A549 (cell line): ENCODE data around the gene GXYLT1. TPM values are rescaled to one million over a fixed set of nuclear protein-coding genes. Genes with fewer than 3 reads are reported as not detected.

Experiments used
- ATAC-seq, 2 experiments: fragments of 200-7000 bp in 1 of 2; fragments of >200 bp in 1 of 2; cut with Nextera tagmentation in 1 of 2; cut with Tn5 transposase in 1 of 2; 3 replicates each; pipeline versions ENCODE4 v1.8.0 to v1.9.1; 2018 to 2020; ENCODE audit warnings: mild to moderate bottlenecking in 1 of 2, moderate library complexity in 1 of 2
- CTCF ChIA-PET: fragments of 300-600 bp; sonication (Branson Sonifier 250); formaldehyde crosslinking; extraction: SDS; loops from one replicate; lab custom pipeline; 2021; ENCODE audit warnings: antibody characterized with exemption, inconsistent platforms; lab: Yijun Ruan, JAX
- POLR2A ChIA-PET: fragments of 350-600 bp; formaldehyde crosslinking; extraction: SDS; loops from one replicate; lab custom pipeline; 2021; ENCODE audit warnings: antibody characterized with exemption, inconsistent platforms; lab: Yijun Ruan, JAX
- DNase-seq, 2 experiments: peaks; one replicate each; pipeline versions ENCODE4 v3.0.0 to v3.0.0-alpha.2; 2011 to 2016; ENCODE audit warnings: low read depth in 1 of 2, low spot score in 1 of 2
- FAIRE-seq: peaks from 2 replicates; lab custom pipeline; 2011; peaks lifted over from hg19 to GRCh38; lab: Jason Lieb, UNC
- H3K27ac ChIP-seq, 2 experiments: fragments of >200 bp; sonication (Bioruptor Twin); formaldehyde crosslinking; 3 replicates each; pipeline ENCODE4 v1.5.1; 2016 to 2017
- H3K4me1 ChIP-seq: fragments of >200 bp; sonication (Bioruptor Twin); formaldehyde crosslinking; 3 replicates; pipeline ENCODE4 v1.6.1; 2016
- H3K4me2 ChIP-seq: fragments of >200 bp; sonication (Bioruptor Twin); formaldehyde crosslinking; 3 replicates; pipeline ENCODE4 v1.6.1; 2016
- H3K4me3 ChIP-seq: fragments of >200 bp; sonication (Bioruptor Twin); formaldehyde crosslinking; 3 replicates; pipeline ENCODE4 v1.5.1; 2016
- H3K9me3 ChIP-seq: fragments of >200 bp; sonication (Bioruptor Twin); formaldehyde crosslinking; 3 replicates; pipeline ENCODE4 v1.6.1; 2016
- CBX8 ChIP-seq: fragments of 200-600 bp; sonication (generic); IDR thresholded peaks from 2 replicates; pipeline ENCODE4 v1.6.1; 2016
- CHD4 ChIP-seq: fragments of 200-600 bp; sonication (generic); IDR thresholded peaks from 2 replicates; pipeline ENCODE4 v1.6.1; 2016; ENCODE audit warnings: antibody characterized with exemption, mild to moderate bottlenecking, borderline replicate concordance
- EP300 ChIP-seq, 2 experiments: fragments of >200 bp; sonication (Bioruptor Twin); formaldehyde crosslinking; IDR thresholded peaks; 2 replicates in 1 of 2; 3 replicates in 1 of 2; pipeline ENCODE4 v1.6.1; 2016 to 2017
- FOSL2 ChIP-seq, 2 experiments: fragments of 450-650 bp in 1 of 2; fragments of >200 bp in 1 of 2; sonication (Bioruptor Twin) in 1 of 2; formaldehyde crosslinking; IDR thresholded peaks; 2 replicates each; pipeline versions ENCODE4 v1.5.0 to v1.6.1; 2016 to 2020; ENCODE audit warnings: mild to moderate bottlenecking in 1 of 2, moderate library complexity in 1 of 2
- FOXS1 ChIP-seq: fragments of 250-450 bp; sonication (Bioruptor Pico); IDR thresholded peaks from 2 replicates; pipeline ENCODE4 v1.5.0; 2020; ENCODE audit warnings: mild to moderate bottlenecking, moderate library complexity
- HDAC2 ChIP-seq: fragments of 200-600 bp; sonication (generic); IDR thresholded peaks from 2 replicates; pipeline ENCODE4 v1.6.1; 2016
- HOXA7 ChIP-seq: fragments of 250-450 bp; sonication (Bioruptor Pico); IDR thresholded peaks from 2 replicates; pipeline ENCODE4 v1.5.0; 2020; ENCODE audit warnings: mild to moderate bottlenecking, moderate library complexity
- HOXB13 ChIP-seq: fragments of 250-450 bp; sonication (Bioruptor Pico); IDR thresholded peaks from 2 replicates; pipeline ENCODE4 v1.5.0; 2020; ENCODE audit warnings: low read depth, mild to moderate bottlenecking, moderate library complexity
- JUN ChIP-seq, 2 experiments: fragments of >200 bp; sonication (Bioruptor Twin); formaldehyde crosslinking; IDR thresholded peaks; 2 replicates in 1 of 2; 3 replicates in 1 of 2; pipeline ENCODE4 v1.6.1; 2016 to 2017
- KDM5A ChIP-seq: fragments of 200-600 bp; sonication (generic); IDR thresholded peaks from 2 replicates; pipeline ENCODE4 v1.6.1; 2016; ENCODE audit warnings: antibody characterized with exemption, mild to moderate bottlenecking
- MAZ ChIP-seq: fragments of 150-350 bp; IDR thresholded peaks from 2 replicates; pipeline ENCODE4 v1.6.1; 2014; ENCODE audit warnings: antibody characterized with exemption, low read depth, low read length, borderline replicate concordance
- MYC ChIP-seq: IDR thresholded peaks from 2 replicates; pipeline ENCODE4 v1.6.1; 2012; ENCODE audit warnings: mild to moderate bottlenecking, inconsistent platforms, low read length, improper control_type of control experiment, borderline replicate concordance
- NPAS2 ChIP-seq: fragments of 250-450 bp; sonication (Bioruptor Pico); IDR thresholded peaks from 2 replicates; pipeline ENCODE4 v1.8.0; 2022; ENCODE audit warnings: mild to moderate bottlenecking, moderate library complexity, borderline replicate concordance
- POLR2A ChIP-seq: IDR thresholded peaks from 2 replicates; pipeline ENCODE4 v1.6.1; 2012; ENCODE audit warnings: mild to moderate bottlenecking, low read length
- RAD21 ChIP-seq, 2 experiments: fragments of >200 bp in 1 of 2; sonication (Bioruptor Twin) in 1 of 2; formaldehyde crosslinking in 1 of 2; IDR thresholded peaks in 1 of 2; conservative IDR thresholded peaks in 1 of 2; 2 replicates in 1 of 2; 3 replicates in 1 of 2; pipeline ENCODE4 v1.6.1; 2012 to 2018; ENCODE audit warnings: inconsistent platforms in 1 of 2
- RARB ChIP-seq: fragments of 250-450 bp; sonication (Bioruptor Pico); IDR thresholded peaks from 2 replicates; pipeline ENCODE4 v1.8.0; 2021; ENCODE audit warnings: mild to moderate bottlenecking, moderate library complexity
- RCOR1 ChIP-seq: fragments of 150-350 bp; IDR thresholded peaks from 2 replicates; pipeline ENCODE4 v1.6.1; 2014; ENCODE audit warnings: antibody characterized with exemption, low read length, low read depth
- RFX5 ChIP-seq: fragments of 450-650 bp; IDR thresholded peaks from 2 replicates; pipeline ENCODE4 v1.7.1; 2014; ENCODE audit warnings: antibody characterized with exemption, mild to moderate bottlenecking, moderate library complexity
- RNF2 ChIP-seq: fragments of 200-600 bp; sonication (generic); IDR thresholded peaks from 2 replicates; pipeline ENCODE4 v1.6.1; 2016; ENCODE audit warnings: low read depth, mild to moderate bottlenecking, antibody characterized with exemption, moderate library complexity, borderline replicate concordance
- TFCP2L1 ChIP-seq: fragments of 250-450 bp; sonication (Bioruptor Pico); IDR thresholded peaks from 2 replicates; pipeline ENCODE4 v1.5.0; 2021; ENCODE audit warnings: mild to moderate bottlenecking
- ZC3H11A ChIP-seq: fragments of 450-650 bp; IDR thresholded peaks from 2 replicates; pipeline ENCODE4 v1.6.1; 2014; ENCODE audit warnings: antibody characterized with exemption, mild to moderate bottlenecking
- WGBS: methylation state at CpG from one replicate; pipeline ENCODE4 v1.1.6; 2017; ENCODE audit errors: missing lambda C conversion rate; 5-methylcytosine and 5-hydroxymethylcytosine counted together
- polyA minus RNA-seq: library from RNA; depleted of rRNA, polyadenylated mRNA; stranded (reverse); fragments of >200 nt; gene quantifications from 2 replicates; pipeline ENCODE4 v1.2.3, GENCODE V29; 2011; rRNA and poly(A)+ RNA removed
- polyA plus RNA-seq, 4 experiments: library from polyadenylated mRNA; depleted of rRNA in 3 of 4; stranded (reverse); fragments of >200 nt; fragmentation: RNase III in 1 of 4; extraction: RNeasy Plus Mini Kit Qiagen cat#74134 plus additional on column Dnase treatment in 1 of 4; gene quantifications; 2 replicates in 3 of 4; 3 replicates in 1 of 4; pipeline ENCODE4 v1.2.3, GENCODE V29; 2011 to 2017
- TF ChIP-seq, protein P1 (sequence below): IDR thresholded peaks from 2 replicates; pipeline ENCODE4 v1.6.1; 2012; ENCODE audit warnings: low read depth, borderline replicate concordance
- TF ChIP-seq, protein P2 (sequence below): fragments of 200-600 bp; sonication (generic); IDR thresholded peaks from 2 replicates; pipeline ENCODE4 v1.6.1; 2016; ENCODE audit warnings: antibody characterized with exemption, mild to moderate bottlenecking, moderate library complexity
- TF ChIP-seq, protein P3 (sequence below): fragments of >200 bp; sonication (Bioruptor Twin); formaldehyde crosslinking; IDR thresholded peaks from 3 replicates; pipeline ENCODE4 v1.5.1; 2016
- TF ChIP-seq, protein P4 (sequence below): IDR thresholded peaks from 2 replicates; pipeline ENCODE4 v1.6.1; 2012
- TF ChIP-seq, protein P5 (sequence below): fragments of 450-650 bp; IDR thresholded peaks from 2 replicates; pipeline ENCODE4 v1.6.1; 2014; ENCODE audit warnings: antibody characterized with exemption
- TF ChIP-seq, protein P6 (sequence below): fragments of 250-450 bp; sonication (Bioruptor Pico); IDR thresholded peaks from 2 replicates; pipeline ENCODE4 v1.5.0; 2020; ENCODE audit warnings: low read depth, mild to moderate bottlenecking, moderate library complexity

Gene GXYLT1, protein sequence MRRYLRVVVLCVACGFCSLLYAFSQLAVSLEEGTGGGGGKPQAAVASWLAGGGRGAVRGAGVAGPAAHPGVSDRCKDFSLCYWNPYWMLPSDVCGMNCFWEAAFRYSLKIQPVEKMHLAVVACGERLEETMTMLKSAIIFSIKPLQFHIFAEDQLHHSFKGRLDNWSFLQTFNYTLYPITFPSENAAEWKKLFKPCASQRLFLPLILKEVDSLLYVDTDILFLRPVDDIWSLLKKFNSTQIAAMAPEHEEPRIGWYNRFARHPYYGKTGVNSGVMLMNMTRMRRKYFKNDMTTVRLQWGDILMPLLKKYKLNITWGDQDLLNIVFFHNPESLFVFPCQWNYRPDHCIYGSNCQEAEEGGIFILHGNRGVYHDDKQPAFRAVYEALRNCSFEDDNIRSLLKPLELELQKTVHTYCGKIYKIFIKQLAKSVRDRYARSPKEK
- polyA plus RNA-seq (2011; rRNA removed) (19.3 and 25.0 TPM in 2 replicates), polyA plus RNA-seq (2017; fragmentation: RNase III; extraction: RNeasy Plus Mini Kit Qiagen cat#74134 plus additional on column Dnase treatment) (11.2 to 12.9 TPM (median 11.6 TPM) in 3 replicates), polyA minus RNA-seq (4.9 and 7.4 TPM in 2 replicates)
- polyA plus RNA-seq (2012; cell fraction: cytosol; rRNA removed) = 4.5 and 5.4 TPM in 2 replicates
- polyA plus RNA-seq (2012; cell fraction: nucleus; rRNA removed) = 3.9 and 4.7 TPM in 2 replicates

DNA sequence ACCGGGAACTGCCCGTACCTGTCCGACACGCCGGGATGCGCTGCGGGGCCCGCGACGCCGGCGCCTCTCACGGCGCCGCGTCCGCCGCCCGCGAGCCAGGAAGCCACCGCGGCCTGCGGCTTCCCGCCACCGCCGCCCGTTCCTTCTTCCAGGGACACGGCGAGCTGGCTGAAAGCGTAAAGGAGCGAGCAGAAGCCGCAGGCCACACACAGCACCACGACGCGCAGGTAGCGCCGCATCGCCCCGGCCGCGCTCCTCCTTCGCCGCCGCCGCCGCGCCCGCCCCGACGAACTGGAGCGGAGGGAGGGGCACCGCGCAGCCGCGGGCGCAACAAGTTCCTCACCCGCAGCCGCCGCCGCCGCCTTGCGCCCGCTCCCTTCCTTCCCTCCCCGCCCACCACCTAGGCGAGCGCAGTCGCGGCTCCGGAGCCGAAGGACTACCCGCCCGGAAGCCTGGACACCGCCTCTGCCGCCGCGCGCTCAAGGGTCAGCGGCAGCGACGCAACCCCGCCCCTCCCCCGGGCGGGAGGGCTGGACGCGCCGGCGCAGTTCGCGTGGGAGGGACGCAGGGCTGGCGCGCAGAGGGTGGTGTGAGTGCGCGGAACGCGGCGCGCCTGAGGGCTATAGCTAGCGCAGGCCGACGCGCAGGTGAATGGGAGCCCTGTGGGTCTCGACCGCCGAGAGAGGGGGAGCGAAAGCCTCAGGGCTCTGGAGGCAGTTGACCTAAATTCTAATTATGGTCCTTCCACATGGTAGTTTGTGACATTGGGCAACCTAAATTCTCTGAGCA is at the start of gene GXYLT1:
TSS of gene GXYLT1 (minus strand) at position 467 of the 789 bp plus-strand sequence. CDS start at position 239, 228 bp downstream.
- peaks cover 49% of the 10 kb centered on the region for H3K4me1 ChIP-seq
- H3K4me2 ChIP-seq = peak within 1 kb of the TSS; percentile 92
- DNase-seq = peak; percentile 78 to 96
- ATAC-seq = peak; percentile 92 to 94
- H3K9me3 ChIP-seq = no peaks in the 10 kb centered on the region
- peak within 1 kb of the TSS; percentile 95 to 96 for H3K27ac ChIP-seq
- under 1% methylated on average over 72 of the region's 106 CpGs for WGBS
- CTCF ChIA-PET = interaction anchor here (0.6 to 2.1 kb wide), 12 partner anchors 9 to 242 kb away, joined by 3 to 10 read pairs (median 4); no protein-coding TSS in a partner anchor
- peak within 1 kb of the TSS; percentile 82 for H3K4me3 ChIP-seq
- POLR2A ChIA-PET = interaction anchor here (0.6 to 1.3 kb wide), 8 partner anchors 9 to 183 kb away, joined by 3 to 6 read pairs (median 4); partner anchors contain the start of genes PPHLN1 and ZCRB1
- FAIRE-seq = no peak
- TF ChIP-seq, protein P1, sequence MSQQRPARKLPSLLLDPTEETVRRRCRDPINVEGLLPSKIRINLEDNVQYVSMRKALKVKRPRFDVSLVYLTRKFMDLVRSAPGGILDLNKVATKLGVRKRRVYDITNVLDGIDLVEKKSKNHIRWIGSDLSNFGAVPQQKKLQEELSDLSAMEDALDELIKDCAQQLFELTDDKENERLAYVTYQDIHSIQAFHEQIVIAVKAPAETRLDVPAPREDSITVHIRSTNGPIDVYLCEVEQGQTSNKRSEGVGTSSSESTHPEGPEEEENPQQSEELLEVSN = peak; percentile 90; the same call in 1 of the 2 replicates
- TF ChIP-seq, protein P2, sequence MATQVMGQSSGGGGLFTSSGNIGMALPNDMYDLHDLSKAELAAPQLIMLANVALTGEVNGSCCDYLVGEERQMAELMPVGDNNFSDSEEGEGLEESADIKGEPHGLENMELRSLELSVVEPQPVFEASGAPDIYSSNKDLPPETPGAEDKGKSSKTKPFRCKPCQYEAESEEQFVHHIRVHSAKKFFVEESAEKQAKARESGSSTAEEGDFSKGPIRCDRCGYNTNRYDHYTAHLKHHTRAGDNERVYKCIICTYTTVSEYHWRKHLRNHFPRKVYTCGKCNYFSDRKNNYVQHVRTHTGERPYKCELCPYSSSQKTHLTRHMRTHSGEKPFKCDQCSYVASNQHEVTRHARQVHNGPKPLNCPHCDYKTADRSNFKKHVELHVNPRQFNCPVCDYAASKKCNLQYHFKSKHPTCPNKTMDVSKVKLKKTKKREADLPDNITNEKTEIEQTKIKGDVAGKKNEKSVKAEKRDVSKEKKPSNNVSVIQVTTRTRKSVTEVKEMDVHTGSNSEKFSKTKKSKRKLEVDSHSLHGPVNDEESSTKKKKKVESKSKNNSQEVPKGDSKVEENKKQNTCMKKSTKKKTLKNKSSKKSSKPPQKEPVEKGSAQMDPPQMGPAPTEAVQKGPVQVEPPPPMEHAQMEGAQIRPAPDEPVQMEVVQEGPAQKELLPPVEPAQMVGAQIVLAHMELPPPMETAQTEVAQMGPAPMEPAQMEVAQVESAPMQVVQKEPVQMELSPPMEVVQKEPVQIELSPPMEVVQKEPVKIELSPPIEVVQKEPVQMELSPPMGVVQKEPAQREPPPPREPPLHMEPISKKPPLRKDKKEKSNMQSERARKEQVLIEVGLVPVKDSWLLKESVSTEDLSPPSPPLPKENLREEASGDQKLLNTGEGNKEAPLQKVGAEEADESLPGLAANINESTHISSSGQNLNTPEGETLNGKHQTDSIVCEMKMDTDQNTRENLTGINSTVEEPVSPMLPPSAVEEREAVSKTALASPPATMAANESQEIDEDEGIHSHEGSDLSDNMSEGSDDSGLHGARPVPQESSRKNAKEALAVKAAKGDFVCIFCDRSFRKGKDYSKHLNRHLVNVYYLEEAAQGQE = no peak
- TF ChIP-seq, protein P3, sequence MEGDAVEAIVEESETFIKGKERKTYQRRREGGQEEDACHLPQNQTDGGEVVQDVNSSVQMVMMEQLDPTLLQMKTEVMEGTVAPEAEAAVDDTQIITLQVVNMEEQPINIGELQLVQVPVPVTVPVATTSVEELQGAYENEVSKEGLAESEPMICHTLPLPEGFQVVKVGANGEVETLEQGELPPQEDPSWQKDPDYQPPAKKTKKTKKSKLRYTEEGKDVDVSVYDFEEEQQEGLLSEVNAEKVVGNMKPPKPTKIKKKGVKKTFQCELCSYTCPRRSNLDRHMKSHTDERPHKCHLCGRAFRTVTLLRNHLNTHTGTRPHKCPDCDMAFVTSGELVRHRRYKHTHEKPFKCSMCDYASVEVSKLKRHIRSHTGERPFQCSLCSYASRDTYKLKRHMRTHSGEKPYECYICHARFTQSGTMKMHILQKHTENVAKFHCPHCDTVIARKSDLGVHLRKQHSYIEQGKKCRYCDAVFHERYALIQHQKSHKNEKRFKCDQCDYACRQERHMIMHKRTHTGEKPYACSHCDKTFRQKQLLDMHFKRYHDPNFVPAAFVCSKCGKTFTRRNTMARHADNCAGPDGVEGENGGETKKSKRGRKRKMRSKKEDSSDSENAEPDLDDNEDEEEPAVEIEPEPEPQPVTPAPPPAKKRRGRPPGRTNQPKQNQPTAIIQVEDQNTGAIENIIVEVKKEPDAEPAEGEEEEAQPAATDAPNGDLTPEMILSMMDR = no peak
- TF ChIP-seq RARB (no peak), FOSL2 (IDR thresholded peaks at IDR 0.05) (no peak), FOSL2 (CRISPR knock-in tag; IDR thresholded peaks at IDR 0.05) (no peak), MAZ (no peak), HDAC2 (no peak), TFCP2L1 (CRISPR knock-in tag) (no peak), FOXS1 (CRISPR knock-in tag) (no peak), HOXB13 (CRISPR knock-in tag) (no peak), NPAS2 (CRISPR knock-in tag) (no peak), RNF2 (no peak), CHD4 (no peak), JUN (IDR thresholded peaks at IDR 0.05) (peak; percentile 63 to 84; a peak in 4 of 5 replicates), POLR2A (peak; percentile 82), KDM5A (no peak), RFX5 (no peak), CBX8 (no peak), RAD21 (conservative IDR thresholded peaks at IDR 0.05 in 1 of 2, IDR thresholded peaks at IDR 0.05 in 1 of 2) (peak in 1 of 2 experiments; percentile 17; a peak in 1 of 5 replicates), RCOR1 (no peak), EP300 (IDR thresholded peaks at IDR 0.05) (no peak), ZC3H11A (no peak), HOXA7 (CRISPR knock-in tag) (no peak), MYC (no peak)
- TF ChIP-seq, protein P4, sequence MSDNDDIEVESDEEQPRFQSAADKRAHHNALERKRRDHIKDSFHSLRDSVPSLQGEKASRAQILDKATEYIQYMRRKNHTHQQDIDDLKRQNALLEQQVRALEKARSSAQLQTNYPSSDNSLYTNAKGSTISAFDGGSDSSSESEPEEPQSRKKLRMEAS = peak; percentile 89
- TF ChIP-seq, protein P5, sequence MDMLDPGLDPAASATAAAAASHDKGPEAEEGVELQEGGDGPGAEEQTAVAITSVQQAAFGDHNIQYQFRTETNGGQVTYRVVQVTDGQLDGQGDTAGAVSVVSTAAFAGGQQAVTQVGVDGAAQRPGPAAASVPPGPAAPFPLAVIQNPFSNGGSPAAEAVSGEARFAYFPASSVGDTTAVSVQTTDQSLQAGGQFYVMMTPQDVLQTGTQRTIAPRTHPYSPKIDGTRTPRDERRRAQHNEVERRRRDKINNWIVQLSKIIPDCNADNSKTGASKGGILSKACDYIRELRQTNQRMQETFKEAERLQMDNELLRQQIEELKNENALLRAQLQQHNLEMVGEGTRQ = no peak
- TF ChIP-seq, protein P6, sequence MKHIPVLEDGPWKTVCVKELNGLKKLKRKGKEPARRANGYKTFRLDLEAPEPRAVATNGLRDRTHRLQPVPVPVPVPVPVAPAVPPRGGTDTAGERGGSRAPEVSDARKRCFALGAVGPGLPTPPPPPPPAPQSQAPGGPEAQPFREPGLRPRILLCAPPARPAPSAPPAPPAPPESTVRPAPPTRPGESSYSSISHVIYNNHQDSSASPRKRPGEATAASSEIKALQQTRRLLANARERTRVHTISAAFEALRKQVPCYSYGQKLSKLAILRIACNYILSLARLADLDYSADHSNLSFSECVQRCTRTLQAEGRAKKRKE = no peak
